Sigmoid colon (tissue), 3 donors: ENCODE results near the gene PPP2R2B.

ENCODE experiments used
- POLR2A ChIP-seq, 2 donors: fragments of 450-650 bp; IDR thresholded peaks; one replicate each; pipeline ENCODE4 v1.6.1; 2016; ENCODE audit warnings: antibody characterized with exemption in 2 of 2, mild to moderate bottlenecking in 2 of 2, moderate library complexity in 2 of 2
- TF ChIP-seq, protein P1 (sequence below), 4 experiments: fragments of 450-650 bp in 3 of 4; fragments of 200-600 bp in 1 of 4; IDR thresholded peaks; one replicate each; pipeline ENCODE4 v1.5.1; 2016 to 2019; ENCODE audit warnings: antibody characterized with exemption in 4 of 4, mild to moderate bottlenecking in 3 of 4, moderate library complexity in 2 of 4

DNA sequence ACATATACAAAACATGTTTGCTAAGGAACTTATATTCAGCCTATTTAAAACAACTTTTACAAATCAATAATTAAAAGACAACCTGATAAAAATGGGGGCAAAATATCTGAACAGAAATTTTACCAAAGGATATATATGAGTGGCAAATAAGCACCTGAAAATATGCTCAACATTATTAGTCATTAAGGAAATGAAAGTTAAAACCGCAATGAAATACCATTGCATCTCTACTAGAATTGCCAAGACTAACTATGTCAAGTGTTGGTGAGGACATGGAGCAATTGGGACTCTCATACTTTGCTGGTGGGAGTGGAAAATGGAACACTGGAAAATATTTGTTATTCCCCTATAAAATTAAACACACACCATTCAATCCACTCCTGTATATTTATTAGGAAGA is 26.3 kb upstream of the PPP2R2B start:
- TF ChIP-seq, protein P1, sequence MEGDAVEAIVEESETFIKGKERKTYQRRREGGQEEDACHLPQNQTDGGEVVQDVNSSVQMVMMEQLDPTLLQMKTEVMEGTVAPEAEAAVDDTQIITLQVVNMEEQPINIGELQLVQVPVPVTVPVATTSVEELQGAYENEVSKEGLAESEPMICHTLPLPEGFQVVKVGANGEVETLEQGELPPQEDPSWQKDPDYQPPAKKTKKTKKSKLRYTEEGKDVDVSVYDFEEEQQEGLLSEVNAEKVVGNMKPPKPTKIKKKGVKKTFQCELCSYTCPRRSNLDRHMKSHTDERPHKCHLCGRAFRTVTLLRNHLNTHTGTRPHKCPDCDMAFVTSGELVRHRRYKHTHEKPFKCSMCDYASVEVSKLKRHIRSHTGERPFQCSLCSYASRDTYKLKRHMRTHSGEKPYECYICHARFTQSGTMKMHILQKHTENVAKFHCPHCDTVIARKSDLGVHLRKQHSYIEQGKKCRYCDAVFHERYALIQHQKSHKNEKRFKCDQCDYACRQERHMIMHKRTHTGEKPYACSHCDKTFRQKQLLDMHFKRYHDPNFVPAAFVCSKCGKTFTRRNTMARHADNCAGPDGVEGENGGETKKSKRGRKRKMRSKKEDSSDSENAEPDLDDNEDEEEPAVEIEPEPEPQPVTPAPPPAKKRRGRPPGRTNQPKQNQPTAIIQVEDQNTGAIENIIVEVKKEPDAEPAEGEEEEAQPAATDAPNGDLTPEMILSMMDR (IDR thresholded peaks at IDR 0.05), result no peak
- no peak for TF ChIP-seq POLR2A (IDR thresholded peaks at IDR 0.05)
